Gastrocnemius medialis (tissue), 4 donors: ENCODE results near the gene ADGRF4. TPM values are rescaled to one million over a fixed set of nuclear protein-coding genes. Genes with fewer than 3 reads are reported as not detected.

Experiments
- ATAC-seq, 2 donors: fragments of 150-250 bp; one replicate each; pipeline ENCODE4 v1.9.1; 2016
- DNase-seq, 2 donors: peaks; one replicate each; pipeline ENCODE4 v3.0.0-alpha.2; 2019
- H3K27ac ChIP-seq, 4 donors: fragments of 200-600 bp; sonication (generic); 1 replicate in 1 of 4; 2 replicates in 3 of 4; pipeline ENCODE4 v1.5.1; 2016 to 2018; ENCODE audit warnings: mild to moderate bottlenecking in 2 of 4, moderate library complexity in 1 of 4
- H3K27me3 ChIP-seq, 3 donors: fragments of 200-600 bp; sonication (generic) in 2 of 3; 1 replicate in 1 of 3; 2 replicates in 2 of 3; pipeline versions ENCODE4 v1.5.1 to v1.6.0; 2016 to 2019; ENCODE audit warnings: mild to moderate bottlenecking in 1 of 3, moderate library complexity in 1 of 3
- H3K36me3 ChIP-seq, 2 donors: fragments of 200-600 bp; sonication (generic) in 1 of 2; one replicate each; pipeline ENCODE4 v1.5.1; 2017 to 2018
- H3K4me1 ChIP-seq, 2 donors: fragments of 200-600 bp; sonication (generic) in 1 of 2; one replicate each; pipeline ENCODE4 v1.5.1; 2016 to 2017; ENCODE audit warnings: mild to moderate bottlenecking in 2 of 2
- H3K4me3 ChIP-seq, 4 donors: fragments of 200-600 bp; sonication (generic) in 3 of 4; 1 replicate in 1 of 4; 2 replicates in 3 of 4; pipeline ENCODE4 v1.5.1; 2016 to 2019; ENCODE audit warnings: mild to moderate bottlenecking in 2 of 4
- H3K9me3 ChIP-seq, 3 donors: fragments of 200-600 bp; sonication (generic) in 2 of 3; 1 replicate in 1 of 3; 2 replicates in 2 of 3; pipeline ENCODE4 v1.5.1; 2016 to 2019
- POLR2A ChIP-seq, 2 donors: fragments of 450-650 bp; IDR thresholded peaks; one replicate each; pipeline ENCODE4 v1.6.1; 2017; ENCODE audit warnings: antibody characterized with exemption in 2 of 2, mild to moderate bottlenecking in 2 of 2, moderate library complexity in 2 of 2
- in situ Hi-C, 4 donors: fragments of 200-750 bp; cut with MboI; loops; one replicate each; pipeline versions ENCODE4 v1.15.0 to v1.8.0; 2017; ENCODE audit warnings: low sequenced_read_pairs in 4 of 4
- intact Hi-C: fragments of 100-400 bp; cut with DNase I; formaldehyde crosslinking; loops from one replicate; pipeline ENCODE4 v1.15.1; 2023; ENCODE audit warnings: low total_unique reads
- total RNA-seq, 4 donors: library from RNA; depleted of rRNA; stranded (reverse); fragments of >200 nt; gene quantifications; one replicate each; pipeline versions ENCODE4 v1.1.0 to v1.2.3, GENCODE V29; 2016
- TF ChIP-seq, protein P1 (sequence below), 5 experiments: fragments of 450-650 bp in 3 of 5; fragments of 200-600 bp in 2 of 5; sonication (generic) in 2 of 5; IDR thresholded peaks in 4 of 5; conservative IDR thresholded peaks in 1 of 5; 1 replicate in 4 of 5; 2 replicates in 1 of 5; pipeline ENCODE4 v1.5.1; 2016 to 2019; ENCODE audit warnings: antibody characterized with exemption in 5 of 5, mild to moderate bottlenecking in 3 of 5, moderate library complexity in 3 of 5

Gene ADGRF4
- total RNA-seq, 4 donors from 2014 or later = 0.07 TPM; not detected in 3

DNA sequence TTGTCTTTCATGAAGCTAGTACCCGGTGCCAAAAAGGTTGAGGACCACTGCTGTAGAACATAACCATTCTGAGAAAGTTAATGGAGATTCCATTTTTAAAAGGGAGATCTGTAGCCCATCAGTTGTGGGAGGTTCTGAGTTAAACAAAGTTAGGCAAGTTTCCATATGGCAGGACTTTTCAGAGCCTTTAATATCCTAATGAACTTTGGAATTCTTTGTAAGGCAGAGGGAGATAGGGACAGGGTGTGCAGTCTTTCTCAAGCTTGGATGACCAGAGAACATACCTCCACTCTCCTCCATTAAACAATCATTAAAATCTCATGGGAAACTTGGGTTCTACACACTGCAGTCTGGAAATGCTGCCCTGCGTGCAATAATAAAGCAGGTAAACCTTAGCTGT, 14.8 kb downstream of the ADGRF4 start:
- in situ Hi-C loops (no loop called here), intact Hi-C loops (no loop called here)
- Histone ChIP-seq H3K4me1 (no peaks in the 10 kb centered on the region), H3K4me3 (no peak overlapping the region), H3K27ac (no peak overlapping the region), H3K27me3 (no peaks in the 10 kb centered on the region), H3K9me3 (no peaks in the 10 kb centered on the region), H3K36me3 (no peaks in the 10 kb centered on the region)
- TF ChIP-seq POLR2A (IDR thresholded peaks at IDR 0.05) = no peak
- TF ChIP-seq, protein P1, sequence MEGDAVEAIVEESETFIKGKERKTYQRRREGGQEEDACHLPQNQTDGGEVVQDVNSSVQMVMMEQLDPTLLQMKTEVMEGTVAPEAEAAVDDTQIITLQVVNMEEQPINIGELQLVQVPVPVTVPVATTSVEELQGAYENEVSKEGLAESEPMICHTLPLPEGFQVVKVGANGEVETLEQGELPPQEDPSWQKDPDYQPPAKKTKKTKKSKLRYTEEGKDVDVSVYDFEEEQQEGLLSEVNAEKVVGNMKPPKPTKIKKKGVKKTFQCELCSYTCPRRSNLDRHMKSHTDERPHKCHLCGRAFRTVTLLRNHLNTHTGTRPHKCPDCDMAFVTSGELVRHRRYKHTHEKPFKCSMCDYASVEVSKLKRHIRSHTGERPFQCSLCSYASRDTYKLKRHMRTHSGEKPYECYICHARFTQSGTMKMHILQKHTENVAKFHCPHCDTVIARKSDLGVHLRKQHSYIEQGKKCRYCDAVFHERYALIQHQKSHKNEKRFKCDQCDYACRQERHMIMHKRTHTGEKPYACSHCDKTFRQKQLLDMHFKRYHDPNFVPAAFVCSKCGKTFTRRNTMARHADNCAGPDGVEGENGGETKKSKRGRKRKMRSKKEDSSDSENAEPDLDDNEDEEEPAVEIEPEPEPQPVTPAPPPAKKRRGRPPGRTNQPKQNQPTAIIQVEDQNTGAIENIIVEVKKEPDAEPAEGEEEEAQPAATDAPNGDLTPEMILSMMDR (IDR thresholded peaks at IDR 0.05 in 4 of 5, conservative IDR thresholded peaks at IDR 0.05 in 1 of 5) = no peak
- DNase-seq = no peak
- ATAC-seq = no peak

GRCh38 chr6:47714802-47715201, 16.4 kb downstream of the ADGRF4 start:
- Histone ChIP-seq H3K36me3 (no peaks in the 10 kb centered on the region), H3K27ac (no peak overlapping the region), H3K4me1 (no peaks in the 10 kb centered on the region), H3K27me3 (no peaks in the 10 kb centered on the region), H3K9me3 (no peaks in the 10 kb centered on the region), H3K4me3 (no peak overlapping the region)
- DNase-seq (no peak), ATAC-seq (no peak)
- intact Hi-C loops (no loop called here), in situ Hi-C loops (no loop called here)
- TF ChIP-seq POLR2A (IDR thresholded peaks at IDR 0.05) = no peak
- TF ChIP-seq, protein P1 (IDR thresholded peaks at IDR 0.05 in 4 of 5, conservative IDR thresholded peaks at IDR 0.05 in 1 of 5) = no peak

- Histone ChIP-seq H3K4me3 (no peak overlapping the region), H3K9me3 (no peaks in the 10 kb centered on the region), H3K27me3 (no peaks in the 10 kb centered on the region), H3K36me3 (no peaks in the 10 kb centered on the region), H3K27ac (no peak overlapping the region), H3K4me1 (no peaks in the 10 kb centered on the region)
- in situ Hi-C loops = no loop called here
- ATAC-seq (no peak), DNase-seq (no peak)
- intact Hi-C loops = no loop called here
- TF ChIP-seq POLR2A (IDR thresholded peaks at IDR 0.05) = no peak
Measured at GRCh38 chr6:47715782-47716181, 17.4 kb downstream of the ADGRF4 start.

DNA sequence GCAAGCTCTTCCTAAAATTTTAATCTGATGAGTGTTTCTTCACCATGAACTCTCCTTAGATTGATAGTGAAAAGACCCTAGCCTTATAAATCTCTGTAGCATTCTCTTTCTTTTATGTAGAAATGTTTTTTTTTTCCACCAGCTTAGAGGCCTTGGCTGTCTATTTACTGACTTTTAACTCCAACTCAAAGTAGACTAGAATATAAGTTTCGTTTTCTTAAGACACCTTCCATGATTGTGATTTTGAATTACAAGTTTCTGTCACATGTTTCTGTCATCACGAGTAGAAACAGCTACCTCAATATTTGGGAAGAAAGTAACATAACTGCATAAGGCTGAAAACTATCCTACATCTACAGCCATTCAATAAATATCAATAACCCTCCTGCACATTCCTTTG, 17.8 kb downstream of the ADGRF4 start:
- TF ChIP-seq POLR2A (IDR thresholded peaks at IDR 0.05) = no peak
- TF ChIP-seq, protein P1 (IDR thresholded peaks at IDR 0.05 in 4 of 5, conservative IDR thresholded peaks at IDR 0.05 in 1 of 5) = no peak
- no peaks in the 10 kb centered on the region for H3K36me3 ChIP-seq
- intact Hi-C loops = no loop called here

GRCh38 chr6:47718571-47718970, 20.2 kb downstream of the ADGRF4 start:
- H3K4me3 ChIP-seq = no peak overlapping the region
- intact Hi-C loops (no loop called here), in situ Hi-C loops (no loop called here)
- no peak overlapping the region for H3K27ac ChIP-seq
- no peak for DNase-seq
- H3K4me1 ChIP-seq = no peaks in the 10 kb centered on the region
- no peak for ATAC-seq
- H3K9me3 ChIP-seq = no peaks in the 10 kb centered on the region
- H3K36me3 ChIP-seq = no peaks in the 10 kb centered on the region
- TF ChIP-seq, protein P1 (IDR thresholded peaks at IDR 0.05 in 4 of 5, conservative IDR thresholded peaks at IDR 0.05 in 1 of 5) = no peak
- TF ChIP-seq POLR2A (IDR thresholded peaks at IDR 0.05) = no peak
- H3K27me3 ChIP-seq = no peaks in the 10 kb centered on the region

More for the DNA sequence above, 17.8 kb downstream of the ADGRF4 start:
- ATAC-seq (no peak), DNase-seq (no peak)
- Histone ChIP-seq H3K9me3 (no peaks in the 10 kb centered on the region), H3K27ac (no peak overlapping the region), H3K4me1 (no peaks in the 10 kb centered on the region), H3K4me3 (no peak overlapping the region), H3K27me3 (no peaks in the 10 kb centered on the region)
- in situ Hi-C loops = no loop called here
